M059J (cell line): ENCODE measurements around the gene NRIP2. TPM values are rescaled to one million over a fixed set of nuclear protein-coding genes. Genes with fewer than 3 reads are reported as not detected.

Source experiments
- DNase-seq: peaks from one replicate; pipeline ENCODE4 v3.0.0-alpha.2; 2012; ENCODE audit warnings: low read depth
- total RNA-seq: library from RNA; depleted of rRNA; stranded (reverse); fragments of >200 nt; shearing (Covaris generic); gene quantifications from 2 replicates; pipeline ENCODE4 v1.2.3, GENCODE V29; 2014; rRNA removed

NRIP2 gene
- total RNA-seq, 1 experiment from 2014 or later: not detected

GRCh38 chr12:2775431-2775830 lies 59.4 kb downstream of the NRIP2 start:
- DNase-seq: no peak

Other genes starting within 250 kb of the NRIP2 start
- 42.1 and 43.0 TPM in 2 replicates for gene FKBP4, start 40.1 kb downstream of the NRIP2 start, total RNA-seq
- 9.1 and 13.8 TPM in 2 replicates for gene ITFG2, start 22.4 kb downstream of the NRIP2 start, total RNA-seq
- gene TEX52, start 22.0 kb upstream of the NRIP2 start, total RNA-seq: not detected in 2 replicates
- 45.5 and 67.5 TPM in 2 replicates for gene FOXM1, start 42.1 kb upstream of the NRIP2 start, total RNA-seq
- gene RHNO1, start 42.2 kb upstream of the NRIP2 start, total RNA-seq: 68.6 and 69.4 TPM in 2 replicates
- 33.5 and 37.8 TPM in 2 replicates for gene TULP3, start 55.9 kb upstream of the NRIP2 start, total RNA-seq
- gene TEAD4, start 124.4 kb upstream of the NRIP2 start, total RNA-seq: 12.3 and 16.5 TPM in 2 replicates
- 15.3 and 17.1 TPM in 2 replicates for gene TSPAN9, start 242.3 kb upstream of the NRIP2 start, total RNA-seq